GM12878 (cell line): Measurements from ENCODE around the gene PDE9A. TPM values are rescaled to one million over a fixed set of nuclear protein-coding genes. Genes with fewer than 3 reads are reported as not detected.

Experiments
- ATAC-seq: fragments of 200-7000 bp; cut with Tn5 transposase; 3 replicates; pipeline ENCODE4 v1.9.1; 2020; ENCODE audit warnings: mild to moderate bottlenecking, moderate library complexity
- BruUV-seq: library from RNA; stranded (reverse); fragments of 400-500 nt; replicated peaks from 2 replicates; lab custom pipeline; 2021; lab: Mats Ljungman, UMichigan
- CTCF ChIA-PET: fragments of 300-600 bp; sonication (Branson Sonifier 250); formaldehyde crosslinking; extraction: SDS; loops from one replicate; lab custom pipeline; 2021; ENCODE audit warnings: inconsistent platforms; lab: Yijun Ruan, JAX
- POLR2A ChIA-PET: fragments of 350-600 bp; formaldehyde crosslinking; extraction: SDS; loops from one replicate; lab custom pipeline; 2021; ENCODE audit warnings: inconsistent platforms; lab: Charles Lee
- RAD21 ChIA-PET: fragments of 300-600 bp; sonication (Branson Sonifier 250); formaldehyde crosslinking; loops from one replicate; lab custom pipeline; 2023; ENCODE audit warnings: antibody characterized with exemption; ENCODE audit not compliant: unreplicated experiment; lab: Charles Lee
- SMC1A ChIA-PET: fragments of 300-600 bp; sonication (Branson Sonifier 250); formaldehyde crosslinking; loops from one replicate; lab custom pipeline; 2023; ENCODE audit not compliant: unreplicated experiment, uncharacterized antibody; lab: Charles Lee
- DNase-seq: peaks from one replicate; pipeline ENCODE4 v3.0.0-alpha.2; 2011; ENCODE audit warnings: low read depth, low spot score
- FAIRE-seq: peaks from 3 replicates; lab custom pipeline; 2011; peaks lifted over from hg19 to GRCh38; lab: Jason Lieb, UNC
- H2AFZ ChIP-seq: 2 replicates; pipeline ENCODE4 v1.6.0; 2011; ENCODE audit warnings: low read depth, low read length, control low read depth; ENCODE audit not compliant: control insufficient read depth
- H3K27ac ChIP-seq: 2 replicates; pipeline ENCODE4 v1.5.1; 2011; ENCODE audit warnings: control low read depth; ENCODE audit not compliant: control insufficient read depth, insufficient read depth
- H3K27me3 ChIP-seq, 2 experiments: replicated peaks in 1 of 2; 2 replicates each; pipeline versions ENCODE4 v1.6.0 to v1.6.1; 2011; ENCODE audit warnings: low read length in 1 of 2; ENCODE audit not compliant: control insufficient read depth in 2 of 2, insufficient read depth in 2 of 2
- H3K36me3 ChIP-seq, 2 experiments: 2 replicates each; pipeline ENCODE4 v1.5.1; 2011; ENCODE audit warnings: low read length in 1 of 2; ENCODE audit not compliant: control insufficient read depth in 2 of 2, insufficient read depth in 2 of 2
- H3K4me1 ChIP-seq: 2 replicates; pipeline ENCODE4 v1.6.1; 2011; ENCODE audit warnings: mild to moderate bottlenecking, low read length, moderate library complexity, mixed read lengths; ENCODE audit not compliant: control insufficient read depth, insufficient read depth
- H3K4me2 ChIP-seq: 2 replicates; pipeline ENCODE4 v1.6.0; 2011; ENCODE audit warnings: control low read depth; ENCODE audit not compliant: control insufficient read depth, insufficient read depth
- H3K4me3 ChIP-seq: fragments of 200-600 bp; sonication (generic); 2 replicates; pipeline ENCODE4 v1.5.1; 2016
- H3K79me2 ChIP-seq: 2 replicates; pipeline ENCODE4 v1.6.0; 2011; ENCODE audit warnings: low read length; ENCODE audit not compliant: control insufficient read depth, insufficient read depth
- H3K9ac ChIP-seq: 2 replicates; pipeline ENCODE4 v1.8.0; 2011; ENCODE audit warnings: low read length, control low read depth, mixed read lengths; ENCODE audit not compliant: control insufficient read depth, insufficient read depth
- H3K9me3 ChIP-seq: replicated peaks from 3 replicates; pipeline ENCODE4 v1.5.1; 2011; ENCODE audit warnings: mild to moderate bottlenecking, low read length; ENCODE audit not compliant: control insufficient read depth, insufficient read depth
- H4K20me1 ChIP-seq: 2 replicates; pipeline ENCODE4 v1.6.0; 2011; ENCODE audit not compliant: control insufficient read depth, insufficient read depth
- ATF7 ChIP-seq: fragments of 450-650 bp; IDR thresholded peaks from 2 replicates; pipeline ENCODE4 v1.6.1; 2016; ENCODE audit warnings: low read depth, mild to moderate bottlenecking
- BCLAF1 ChIP-seq: fragments of 450-650 bp; IDR thresholded peaks from 2 replicates; pipeline ENCODE4 v1.6.1; 2017; ENCODE audit warnings: antibody characterized with exemption, mild to moderate bottlenecking, moderate library complexity
- BHLHE40 ChIP-seq, 2 experiments: fragments of 450-650 bp in 1 of 2; IDR thresholded peaks; 2 replicates each; pipeline ENCODE4 v1.6.1; 2011 to 2017; ENCODE audit warnings: low read depth in 2 of 2, borderline replicate concordance in 1 of 2, improper control_type of control experiment in 1 of 2, low read length in 1 of 2, mild to moderate bottlenecking in 1 of 2
- CBFB ChIP-seq: IDR thresholded peaks from 2 replicates; pipeline ENCODE4 v1.6.1; 2016; ENCODE audit warnings: antibody characterized with exemption, low read depth
- CEBPZ ChIP-seq: fragments of 150-350 bp; IDR thresholded peaks from 2 replicates; pipeline ENCODE4 v1.6.1; 2016; ENCODE audit warnings: low read depth, low read length
- HDAC6 ChIP-seq: fragments of 200-600 bp; sonication (generic); IDR thresholded peaks from one replicate; pipeline ENCODE4 v1.8.0; 2017; ENCODE audit warnings: antibody characterized with exemption; ENCODE audit not compliant: unreplicated experiment
- SUPT20H ChIP-seq: IDR thresholded peaks from 2 replicates; pipeline ENCODE4 v1.6.1; 2011; ENCODE audit warnings: low read depth, mild to moderate bottlenecking, low read length, moderate library complexity, borderline replicate concordance; ENCODE audit not compliant: control insufficient read depth
- TAF1 ChIP-seq: IDR thresholded peaks from 2 replicates; pipeline ENCODE4 v1.6.1; 2011; ENCODE audit warnings: mild to moderate bottlenecking, low read depth, low read length, borderline replicate concordance
- TCF12 ChIP-seq: IDR thresholded peaks from 2 replicates; pipeline ENCODE4 v1.6.1; 2011; ENCODE audit warnings: low read depth, mild to moderate bottlenecking, low read length
- ZBED1 ChIP-seq: IDR thresholded peaks from 2 replicates; pipeline ENCODE4 v1.6.1; 2016; ENCODE audit warnings: borderline replicate concordance
- WGBS: methylation state at CpG from one replicate; pipeline ENCODE4 v1.1.6; 2016; ENCODE audit warnings: low lambda C conversion rate; ENCODE audit not compliant: insufficient replicate concordance, insufficient coverage; ENCODE audit errors: missing lambda C conversion rate; 5-methylcytosine and 5-hydroxymethylcytosine counted together
- in situ Hi-C: fragments of 300-500 bp; cut with MboI; formaldehyde crosslinking; loops from 9 replicates; pipeline ENCODE4 v1.14.3; 2018; ENCODE audit warnings: mixed read lengths
- intact Hi-C: fragments of 100-400 bp; cut with micrococcal nuclease; formaldehyde crosslinking; loops from one replicate; pipeline ENCODE4 v1.14.2; 2022; ENCODE audit not compliant: unreplicated experiment
- polyA plus RNA-seq, 11 experiments: library from polyadenylated mRNA; depleted of rRNA in 4 of 11; unstranded in 6 of 11; stranded (reverse) in 5 of 11; fragments of >200 nt; fragmentation: Nextera tagmentation in 4 of 11; fragmentation: Illumina TruSeq in 1 of 11; extraction: Ambion mirVana in 4 of 11; extraction: Trizol in 1 of 11; gene quantifications; 1 replicate in 1 of 11; 2 replicates in 10 of 11; pipeline versions ENCODE4 v1.2.1 to v1.2.3, GENCODE V29; 2011 to 2016; ENCODE audit warnings: inconsistent platforms in 2 of 11, missing spikeins in 2 of 11, low read depth in 1 of 11
- total RNA-seq, 4 experiments: library from RNA; depleted of rRNA in 3 of 4; stranded (reverse); fragments of >200 nt in 3 of 4; fragmentation: Illumina TruSeq in 1 of 4; extraction: Trizol in 1 of 4; gene quantifications; 2 replicates each; pipeline versions ENCODE4 v1.2.1 to v1.2.3, GENCODE V29; 2013 to 2021
- TF ChIP-seq, protein P1 (sequence below): fragments of 450-650 bp; IDR thresholded peaks from 2 replicates; pipeline ENCODE4 v1.6.1; 2018; ENCODE audit warnings: borderline replicate concordance, mild to moderate bottlenecking; ENCODE audit not compliant: partially characterized antibody

The PDE9A gene
- total and polyA plus RNA-seq, 10 of the 15 experiments (the other 5 are each of a cell fraction or from before 2014, with no cell fraction given) = 0.08 to 0.45 (median 0.20) TPM; not detected in 1

GRCh38 chr21:42684109-42684916 lies 30.9 kb downstream of the PDE9A start:
- Histone ChIP-seq H3K27me3 (no peaks in the 10 kb centered on the region; a peak in 2 of 4 replicates), H3K4me3 (no peak overlapping the region), H3K4me2 (no peak overlapping the region), H3K4me1 (no peaks in the 10 kb centered on the region), H2AFZ (no peak overlapping the region), H3K36me3 (no peaks in the 10 kb centered on the region), H3K9ac (no peak overlapping the region), H4K20me1 (no peaks in the 10 kb centered on the region; the same call in 1 of the 2 replicates), H3K27ac (no peak overlapping the region), H3K79me2 (no peaks in the 10 kb centered on the region), H3K9me3 (no peaks in the 10 kb centered on the region)
- CTCF ChIA-PET = interaction anchor here (1.0 kb wide), 1 partner anchor 11 kb away, joined by 3 read pairs; no protein-coding TSS in a partner anchor
- in situ Hi-C loops = no loop called here
- intact Hi-C loops = no loop called here
- BruUV-seq = no TSS peak
- ATAC-seq (no peak), FAIRE-seq (no peak), DNase-seq (no peak)
- WGBS = 18% methylated on average over 22 of the region's 22 CpGs
- POLR2A ChIA-PET = no interaction called here
- SMC1A ChIA-PET = no interaction called here
- RAD21 ChIA-PET = no interaction called here
- TF ChIP-seq TCF12 (no peak), BCLAF1 (no peak), HDAC6 (no peak), SUPT20H (no peak), ZBED1 (no peak), TAF1 (no peak), BHLHE40 (IDR thresholded peaks at IDR 0.05; ENCODE audit: borderline replicate concordance in 1 of 2, low read depth in 2 of 2, low read length in 1 of 2) (no peak), CBFB (no peak), ATF7 (no peak), CEBPZ (no peak)
- TF ChIP-seq, protein P1, sequence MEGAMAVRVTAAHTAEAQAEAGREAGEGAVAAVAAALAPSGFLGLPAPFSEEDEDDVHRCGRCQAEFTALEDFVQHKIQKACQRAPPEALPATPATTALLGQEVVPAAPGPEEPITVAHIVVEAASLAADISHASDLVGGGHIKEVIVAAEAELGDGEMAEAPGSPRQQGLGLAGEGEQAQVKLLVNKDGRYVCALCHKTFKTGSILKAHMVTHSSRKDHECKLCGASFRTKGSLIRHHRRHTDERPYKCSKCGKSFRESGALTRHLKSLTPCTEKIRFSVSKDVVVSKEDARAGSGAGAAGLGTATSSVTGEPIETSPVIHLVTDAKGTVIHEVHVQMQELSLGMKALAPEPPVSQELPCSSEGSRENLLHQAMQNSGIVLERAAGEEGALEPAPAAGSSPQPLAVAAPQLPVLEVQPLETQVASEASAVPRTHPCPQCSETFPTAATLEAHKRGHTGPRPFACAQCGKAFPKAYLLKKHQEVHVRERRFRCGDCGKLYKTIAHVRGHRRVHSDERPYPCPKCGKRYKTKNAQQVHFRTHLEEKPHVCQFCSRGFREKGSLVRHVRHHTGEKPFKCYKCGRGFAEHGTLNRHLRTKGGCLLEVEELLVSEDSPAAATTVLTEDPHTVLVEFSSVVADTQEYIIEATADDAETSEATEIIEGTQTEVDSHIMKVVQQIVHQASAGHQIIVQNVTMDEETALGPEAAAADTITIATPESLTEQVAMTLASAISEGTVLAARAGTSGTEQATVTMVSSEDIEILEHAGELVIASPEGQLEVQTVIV = no peak
